Mesothelial cell of epicardium (in vitro differentiated cells): Measurements from ENCODE around the gene CGNL1. TPM values are rescaled to one million over a fixed set of nuclear protein-coding genes. Genes with fewer than 3 reads are reported as not detected.
A peak's percentile ranks its signal among the peaks of the same experiment; 100 is the strongest.

Source experiments
- DNase-seq, 2 experiments: peaks; one replicate each; pipeline ENCODE4 v3.0.0; 2021; ENCODE audit warnings: low spot score in 2 of 2; ENCODE audit not compliant: unreplicated experiment in 2 of 2
- H3K27ac Mint-ChIP-seq: 2 replicates; pipeline ENCODE4 v1.8.0; 2021; ENCODE audit warnings: mixed read lengths
- H3K27me3 Mint-ChIP-seq: 2 replicates; pipeline ENCODE4 v1.8.0; 2021; ENCODE audit warnings: low read depth, mixed read lengths
- H3K36me3 Mint-ChIP-seq: 2 replicates; pipeline ENCODE4 v1.8.0; 2021; ENCODE audit warnings: mixed read lengths
- H3K4me1 Mint-ChIP-seq: 2 replicates; pipeline ENCODE4 v1.8.0; 2021; ENCODE audit warnings: mixed read lengths
- H3K4me3 Mint-ChIP-seq: 2 replicates; pipeline ENCODE4 v1.8.0; 2021; ENCODE audit warnings: mild to moderate bottlenecking, moderate library complexity, mixed read lengths
- H3K9me3 Mint-ChIP-seq: 2 replicates; pipeline ENCODE4 v1.8.0; 2021; ENCODE audit warnings: mixed read lengths
- total RNA-seq: library from RNA; stranded (reverse); gene quantifications from 3 replicates; pipeline ENCODE4 v1.2.1, GENCODE V29; 2021
- TF ChIP-seq, protein P1 (sequence below): fragments of 200-600 bp; sonication (generic); IDR thresholded peaks from one replicate; pipeline ENCODE4 v1.5.0; 2021; ENCODE audit warnings: antibody characterized with exemption; ENCODE audit not compliant: unreplicated experiment

CGNL1 gene
- total RNA-seq, 1 donor from 2014 or later: 34.1 TPM

DNA sequence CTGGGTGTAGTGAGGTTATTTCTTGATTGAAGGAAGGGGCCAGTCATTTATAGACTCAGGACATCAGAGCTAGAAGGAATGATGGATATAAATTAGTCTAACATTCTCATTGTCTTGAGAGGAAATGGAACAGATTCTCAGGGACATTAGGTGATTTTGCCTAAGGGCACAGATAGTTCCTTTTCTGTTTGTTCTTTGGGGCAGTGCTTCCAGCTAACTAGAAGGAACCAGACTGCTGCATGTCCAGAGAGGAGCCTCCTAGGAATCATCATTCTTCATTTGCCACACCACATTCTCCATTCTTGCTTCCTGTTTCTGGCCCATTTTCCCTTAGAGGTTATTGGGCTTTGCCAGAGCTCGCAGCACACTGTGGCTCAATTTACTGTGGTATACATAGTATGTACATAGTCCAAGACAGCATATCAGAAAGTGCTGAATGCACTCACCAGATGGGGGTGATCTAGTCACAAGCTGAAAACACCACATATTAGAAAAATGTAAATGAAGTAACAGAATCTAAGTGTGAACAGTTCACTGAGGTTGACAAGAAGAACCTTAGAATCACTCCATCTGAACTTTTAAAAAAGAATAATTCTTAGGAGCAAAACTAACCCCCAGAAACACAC, 152.7 kb downstream of the CGNL1 start:
- TF ChIP-seq, protein P1, sequence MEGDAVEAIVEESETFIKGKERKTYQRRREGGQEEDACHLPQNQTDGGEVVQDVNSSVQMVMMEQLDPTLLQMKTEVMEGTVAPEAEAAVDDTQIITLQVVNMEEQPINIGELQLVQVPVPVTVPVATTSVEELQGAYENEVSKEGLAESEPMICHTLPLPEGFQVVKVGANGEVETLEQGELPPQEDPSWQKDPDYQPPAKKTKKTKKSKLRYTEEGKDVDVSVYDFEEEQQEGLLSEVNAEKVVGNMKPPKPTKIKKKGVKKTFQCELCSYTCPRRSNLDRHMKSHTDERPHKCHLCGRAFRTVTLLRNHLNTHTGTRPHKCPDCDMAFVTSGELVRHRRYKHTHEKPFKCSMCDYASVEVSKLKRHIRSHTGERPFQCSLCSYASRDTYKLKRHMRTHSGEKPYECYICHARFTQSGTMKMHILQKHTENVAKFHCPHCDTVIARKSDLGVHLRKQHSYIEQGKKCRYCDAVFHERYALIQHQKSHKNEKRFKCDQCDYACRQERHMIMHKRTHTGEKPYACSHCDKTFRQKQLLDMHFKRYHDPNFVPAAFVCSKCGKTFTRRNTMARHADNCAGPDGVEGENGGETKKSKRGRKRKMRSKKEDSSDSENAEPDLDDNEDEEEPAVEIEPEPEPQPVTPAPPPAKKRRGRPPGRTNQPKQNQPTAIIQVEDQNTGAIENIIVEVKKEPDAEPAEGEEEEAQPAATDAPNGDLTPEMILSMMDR: no peak
- Mint-ChIP-seq H3K4me1 (peaks cover 57% of the 10 kb centered on the region), H3K36me3 (peaks cover 10% of the 10 kb centered on the region), H3K9me3 (no peaks in the 10 kb centered on the region), H3K27ac (peak overlapping the region; percentile 7), H3K27me3 (no peaks in the 10 kb centered on the region), H3K4me3 (no peak overlapping the region)
- no peak for DNase-seq

DNA sequence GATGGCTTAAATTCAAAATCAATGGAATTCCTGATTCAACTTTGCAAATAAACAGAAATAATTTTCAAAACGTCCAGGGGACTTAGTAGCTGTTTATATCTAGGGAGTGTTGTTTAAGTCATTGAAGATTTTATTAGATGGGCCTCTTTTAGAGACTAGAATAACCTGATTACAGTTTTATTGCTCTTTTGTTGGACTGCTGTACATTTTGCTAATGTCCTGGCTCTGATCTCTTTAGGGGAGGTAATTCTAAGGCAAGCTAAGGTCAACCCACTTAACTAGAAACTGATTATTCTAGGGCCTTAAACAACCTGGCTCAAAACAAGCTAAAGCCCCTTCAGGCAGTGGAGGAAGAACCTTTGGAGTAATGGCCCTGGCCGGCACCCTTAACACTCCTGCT, 153.4 kb downstream of the CGNL1 start:
- no peaks in the 10 kb centered on the region for H3K27me3 Mint-ChIP-seq
- H3K27ac Mint-ChIP-seq: peak overlapping the region; percentile 7
- H3K36me3 Mint-ChIP-seq: peaks cover 9% of the 10 kb centered on the region
- peaks cover 55% of the 10 kb centered on the region for H3K4me1 Mint-ChIP-seq
- no peak overlapping the region for H3K4me3 Mint-ChIP-seq
- no peak for DNase-seq
- TF ChIP-seq, protein P1: no peak
- H3K9me3 Mint-ChIP-seq: no peaks in the 10 kb centered on the region

- peaks cover 39% of the 10 kb centered on the region for H3K4me1 Mint-ChIP-seq
- no peaks in the 10 kb centered on the region for H3K27me3 Mint-ChIP-seq
- H3K27ac Mint-ChIP-seq: peak overlapping the region; percentile 20
- peaks cover 30% of the 10 kb centered on the region for H3K36me3 Mint-ChIP-seq
- no peak overlapping the region for H3K4me3 Mint-ChIP-seq
- H3K9me3 Mint-ChIP-seq: no peaks in the 10 kb centered on the region
- TF ChIP-seq, protein P1: no peak
- no peak for DNase-seq
Measured at GRCh38 chr15:57532731-57533447, 156.6 kb downstream of the CGNL1 start.

GRCh38 chr15:57533448-57533799, 157.1 kb downstream of the CGNL1 start:
- no peak for DNase-seq
- H3K27me3 Mint-ChIP-seq: no peaks in the 10 kb centered on the region
- H3K4me1 Mint-ChIP-seq: peaks cover 40% of the 10 kb centered on the region
- H3K27ac Mint-ChIP-seq: no peak overlapping the region
- H3K4me3 Mint-ChIP-seq: no peak overlapping the region
- peaks cover 30% of the 10 kb centered on the region for H3K36me3 Mint-ChIP-seq
- H3K9me3 Mint-ChIP-seq: no peaks in the 10 kb centered on the region
- TF ChIP-seq, protein P1: no peak

DNA sequence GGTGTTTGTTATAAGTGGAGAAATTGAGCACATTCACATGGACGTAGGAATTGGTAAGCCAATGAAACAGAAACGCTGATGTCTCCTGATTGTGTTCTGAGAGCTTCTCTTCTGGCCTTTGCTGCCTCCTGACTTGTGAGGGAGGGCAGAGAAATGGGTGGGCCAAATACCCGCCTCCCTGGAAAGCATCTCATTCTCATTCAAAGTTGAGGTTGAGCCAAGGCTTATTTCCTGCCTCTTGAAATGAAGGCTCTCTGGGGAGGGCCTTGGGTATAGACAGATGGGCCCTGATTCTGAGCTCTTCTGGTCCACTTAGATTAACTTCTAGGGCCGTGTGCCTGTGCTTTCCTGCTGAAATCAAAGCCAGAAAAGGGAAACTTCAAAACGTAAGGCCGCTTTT, 158.0 kb downstream of the CGNL1 start:
- no peak overlapping the region for H3K27ac Mint-ChIP-seq

More for the DNA sequence above, 158.0 kb downstream of the CGNL1 start:
- H3K4me3 Mint-ChIP-seq: no peak overlapping the region
- no peaks in the 10 kb centered on the region for H3K9me3 Mint-ChIP-seq
- TF ChIP-seq, protein P1: no peak
- H3K36me3 Mint-ChIP-seq: peaks cover 32% of the 10 kb centered on the region
- H3K27me3 Mint-ChIP-seq: no peaks in the 10 kb centered on the region
- no peak for DNase-seq
- H3K4me1 Mint-ChIP-seq: peaks cover 39% of the 10 kb centered on the region
